ENCODE data around the gene EYS. TPM values are rescaled to one million over a fixed set of nuclear protein-coding genes. Genes with fewer than 3 reads are reported as not detected.
A peak's percentile ranks its signal among the peaks of the same experiment; 100 is the strongest.

The EYS gene
- total RNA-seq, 1 experiment from 2014 or later = 1.5 TPM

DNA sequence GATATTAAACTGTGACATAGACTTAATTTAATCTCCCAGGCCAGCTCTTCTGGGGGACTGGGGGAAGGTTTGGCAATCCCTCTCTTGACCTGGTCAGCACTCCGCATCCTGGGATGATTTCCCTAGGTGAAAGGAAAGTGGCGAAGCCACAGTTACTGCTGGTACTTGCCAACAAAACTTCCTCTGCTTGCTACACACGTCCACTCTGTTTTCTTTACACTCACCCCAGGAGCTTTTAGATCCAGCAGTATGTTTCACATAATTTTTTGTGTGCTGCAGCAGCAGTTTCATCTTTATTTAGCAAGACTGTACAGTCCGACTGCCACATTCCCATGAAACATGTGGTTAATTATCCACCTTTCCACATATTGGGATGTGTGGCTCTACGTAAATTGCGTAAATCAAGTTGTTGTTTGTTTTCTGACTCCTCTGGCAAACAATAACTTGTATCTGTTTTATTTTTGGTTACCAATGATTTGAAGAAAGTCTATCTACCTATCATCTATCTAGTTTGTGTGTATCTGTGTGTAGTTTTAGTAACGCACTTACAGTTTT lies 1787.4 kb downstream of the EYS start:
- H3K27me3 Mint-ChIP-seq (ENCODE audit: insufficient read depth, unreplicated experiment) = no peaks in the 10 kb centered on the region
- no peak for TF ChIP-seq CTCF (IDR thresholded peaks at IDR 0.05; ENCODE audit: unreplicated experiment)
- no peak overlapping the region for H3K4me3 Mint-ChIP-seq (ENCODE audit: unreplicated experiment)
- DNase-seq (ENCODE audit: unreplicated experiment) = no peak
- no peak overlapping the region for H3K27ac Mint-ChIP-seq (ENCODE audit: low read depth, unreplicated experiment)
- ChIA-PET CTCF (interaction anchor here (1.8 kb wide), 1 partner anchor 411 kb away, joined by 6 read pairs; no protein-coding TSS in a partner anchor), POLR2A (interaction anchor here (0.6 kb wide), 1 partner anchor 346 kb away, joined by 3 read pairs; no protein-coding TSS in a partner anchor)
- no TSS peak for BruUV-seq (replicated peaks)
- H3K36me3 Mint-ChIP-seq (ENCODE audit: insufficient read depth, unreplicated experiment) = no peaks in the 10 kb centered on the region
- H3K4me1 Mint-ChIP-seq (ENCODE audit: insufficient read depth, unreplicated experiment) = no peaks in the 10 kb centered on the region
- intact Hi-C loops (cut with micrococcal nuclease) = loop anchor here (5.0 kb wide), 1 partner anchor 282 kb away; the partner anchor contains the start of gene PHF3
- H3K9me3 Mint-ChIP-seq (ENCODE audit: unreplicated experiment) = no peaks in the 10 kb centered on the region

DNA sequence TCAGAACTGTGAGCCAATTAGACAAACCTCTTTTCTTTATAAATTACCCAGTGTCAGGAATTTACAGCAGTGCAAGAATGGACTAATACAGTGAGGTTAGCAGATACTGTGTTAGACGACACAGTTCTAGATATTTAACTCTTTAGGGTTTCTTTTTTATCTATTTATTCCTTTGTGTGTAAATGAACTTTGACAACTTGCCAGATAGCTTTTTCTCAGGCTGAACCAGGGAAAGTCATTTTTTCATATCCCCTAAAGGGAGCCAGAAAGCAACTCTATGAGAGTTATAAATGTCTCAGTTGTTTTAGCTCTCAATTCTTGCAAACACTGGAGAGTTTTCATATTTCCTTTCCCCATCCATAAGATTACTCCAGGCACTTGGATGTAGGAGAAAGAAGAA lies 1794.1 kb downstream of the EYS start:
- no peaks in the 10 kb centered on the region for H3K9me3 Mint-ChIP-seq (ENCODE audit: unreplicated experiment)
- POLR2A ChIA-PET = interaction anchor here (1.1 kb wide), 1 partner anchor 107 kb away, joined by 3 read pairs; no protein-coding TSS in a partner anchor
- no peaks in the 10 kb centered on the region for H3K27me3 Mint-ChIP-seq (ENCODE audit: insufficient read depth, unreplicated experiment)
- no peak overlapping the region for H3K4me3 Mint-ChIP-seq (ENCODE audit: unreplicated experiment)
- CTCF ChIA-PET = no interaction called here
- no peak for TF ChIP-seq CTCF (IDR thresholded peaks at IDR 0.05; ENCODE audit: unreplicated experiment)
- intact Hi-C loops (cut with micrococcal nuclease) = no loop called here
- no peak overlapping the region for H3K27ac Mint-ChIP-seq (ENCODE audit: low read depth, unreplicated experiment)
- no peak for DNase-seq (ENCODE audit: unreplicated experiment)
- no TSS peak for BruUV-seq (replicated peaks)
- no peaks in the 10 kb centered on the region for H3K4me1 Mint-ChIP-seq (ENCODE audit: insufficient read depth, unreplicated experiment)
- H3K36me3 Mint-ChIP-seq (ENCODE audit: insufficient read depth, unreplicated experiment) = no peaks in the 10 kb centered on the region

- Mint-ChIP-seq H3K36me3 (ENCODE audit: insufficient read depth, unreplicated experiment) (no peaks in the 10 kb centered on the region), H3K4me1 (ENCODE audit: insufficient read depth, unreplicated experiment) (no peaks in the 10 kb centered on the region), H3K27ac (ENCODE audit: low read depth, unreplicated experiment) (no peak overlapping the region), H3K9me3 (ENCODE audit: unreplicated experiment) (no peaks in the 10 kb centered on the region), H3K4me3 (ENCODE audit: unreplicated experiment) (no peak overlapping the region), H3K27me3 (ENCODE audit: insufficient read depth, unreplicated experiment) (no peaks in the 10 kb centered on the region)
- POLR2A ChIA-PET = no interaction called here
- BruUV-seq (replicated peaks) = no TSS peak
- intact Hi-C loops (cut with micrococcal nuclease) = no loop called here
- no peak for DNase-seq (ENCODE audit: unreplicated experiment)
- CTCF ChIA-PET = no interaction called here
- no peak for TF ChIP-seq CTCF (IDR thresholded peaks at IDR 0.05; ENCODE audit: unreplicated experiment)
These were observed 1796.0 kb downstream of the EYS start for GRCh38 chr6:63910863-63911551.

GRCh38 chr6:63904650-63905248 lies 1802.3 kb downstream of the EYS start:
- Mint-ChIP-seq H3K27ac (ENCODE audit: low read depth, unreplicated experiment) (no peak overlapping the region), H3K36me3 (ENCODE audit: insufficient read depth, unreplicated experiment) (no peaks in the 10 kb centered on the region), H3K4me1 (ENCODE audit: insufficient read depth, unreplicated experiment) (peaks cover 12% of the 10 kb centered on the region), H3K9me3 (ENCODE audit: unreplicated experiment) (no peaks in the 10 kb centered on the region), H3K27me3 (ENCODE audit: insufficient read depth, unreplicated experiment) (no peaks in the 10 kb centered on the region), H3K4me3 (ENCODE audit: unreplicated experiment) (no peak overlapping the region)
- POLR2A ChIA-PET = no interaction called here
- CTCF ChIA-PET = interaction anchor here (0.7 kb wide), 1 partner anchor 928 kb away, joined by 3 read pairs; no protein-coding TSS in a partner anchor
- BruUV-seq (replicated peaks) = no TSS peak
- peak; percentile 35 for DNase-seq (ENCODE audit: unreplicated experiment)
- no peak for TF ChIP-seq CTCF (IDR thresholded peaks at IDR 0.05; ENCODE audit: unreplicated experiment)
- intact Hi-C loops (cut with micrococcal nuclease) = no loop called here

All from MCF 10A (cell line).